HepG2 (cell line): ENCODE results near the gene COPZ1. TPM values are rescaled to one million over a fixed set of nuclear protein-coding genes. Genes with fewer than 3 reads are reported as not detected.

Source experiments
- BHLHE40 ChIP-seq: IDR thresholded peaks from 2 replicates; pipeline ENCODE4 v1.6.1; 2011; ENCODE audit warnings: low read length, improper control_type of control experiment
- KIAA2018 ChIP-seq: sonication (generic); formaldehyde crosslinking; IDR thresholded peaks from 2 replicates; pipeline ENCODE4 v1.5.0; 2020; ENCODE audit warnings: mild to moderate bottlenecking, missing genetic modification reagents, borderline replicate concordance
- KMT2B ChIP-seq: IDR thresholded peaks from 2 replicates; pipeline ENCODE4 v1.6.1; 2016; ENCODE audit warnings: missing genetic modification reagents, missing compliant biosample characterization
- TCF7L2 ChIP-seq: IDR thresholded peaks from 2 replicates; pipeline ENCODE4 v1.6.1; 2011; ENCODE audit warnings: mild to moderate bottlenecking, low read depth, low read length, moderate library complexity
- TEF ChIP-seq: sonication (generic); formaldehyde crosslinking; IDR thresholded peaks from 2 replicates; pipeline ENCODE4 v1.5.0; 2020; ENCODE audit warnings: missing genetic modification reagents
- TFE3 ChIP-seq: IDR thresholded peaks from 2 replicates; pipeline ENCODE4 v1.6.1; 2016
- ZNF329 ChIP-seq: sonication (generic); formaldehyde crosslinking; IDR thresholded peaks from 2 replicates; pipeline ENCODE4 v1.9.0; 2021; ENCODE audit warnings: low read depth, mild to moderate bottlenecking, missing genetic modification reagents
- ZNF557 ChIP-seq: sonication (generic); formaldehyde crosslinking; IDR thresholded peaks from 2 replicates; pipeline ENCODE4 v1.4.0; 2020; ENCODE audit warnings: missing genetic modification reagents
- polyA plus RNA-seq, 8 experiments: library from polyadenylated mRNA; depleted of rRNA in 3 of 8; stranded (reverse) in 7 of 8; unstranded in 1 of 8; fragments of >200 nt; fragmentation: Illumina TruSeq in 4 of 8; extraction: Trizol in 4 of 8; gene quantifications; 2 replicates each; pipeline versions ENCODE4 v1.2.1 to v1.2.3, GENCODE V29; 2011 to 2016; ENCODE audit warnings: low read depth in 4 of 8, missing spikeins in 1 of 8, mixed read lengths in 1 of 8; ENCODE audit not compliant: insufficient read depth in 1 of 8
- total RNA-seq, 5 experiments: library from RNA; depleted of rRNA; stranded (reverse); fragments of >200 nt; fragmentation: Illumina TruSeq; extraction: Trizol; gene quantifications; 2 replicates each; pipeline ENCODE4 v1.2.3, GENCODE V29; 2016; ENCODE audit warnings: low read depth in 1 of 5

COPZ1 gene
- total and polyA plus RNA-seq, 2 of the 13 experiments (the other 11 are each of a cell fraction or from before 2014, with no cell fraction given): 125 to 184 TPM

GRCh38 chr12:54304187-54304810, 20.6 kb upstream of the COPZ1 start (continued):
- TF ChIP-seq KIAA2018 (CRISPR knock-in tag) (no peak), TFE3 (CRISPR knock-in tag) (0 out of 2 replicates have a peak, but pooled peaks have one; percentile 16), TCF7L2 (no peak), ZNF329 (CRISPR knock-in tag) (no peak), BHLHE40 (0 out of 2 replicates have a peak, but pooled peaks have one; percentile 5), TEF (CRISPR knock-in tag) (peak; percentile 99), KMT2B (CRISPR knock-in tag) (no peak), ZNF557 (no peak)
